GM20000 (cell line): ENCODE data around the gene MYO9A.

Experiments used
- DNase-seq: peaks from one replicate; pipeline ENCODE4 v3.0.0; 2012; ENCODE audit warnings: low spot score
- TF ChIP-seq, protein P1 (sequence below): IDR thresholded peaks from 2 replicates; pipeline ENCODE4 v1.5.1; 2012; ENCODE audit warnings: mild to moderate bottlenecking, control low read depth; ENCODE audit errors: extremely low read depth, missing control alignments

Gene MYO9A

GRCh38 chr15:71925145-71925544 lies 192.8 kb downstream of the MYO9A start:
- DNase-seq: no peak
- TF ChIP-seq, protein P1, sequence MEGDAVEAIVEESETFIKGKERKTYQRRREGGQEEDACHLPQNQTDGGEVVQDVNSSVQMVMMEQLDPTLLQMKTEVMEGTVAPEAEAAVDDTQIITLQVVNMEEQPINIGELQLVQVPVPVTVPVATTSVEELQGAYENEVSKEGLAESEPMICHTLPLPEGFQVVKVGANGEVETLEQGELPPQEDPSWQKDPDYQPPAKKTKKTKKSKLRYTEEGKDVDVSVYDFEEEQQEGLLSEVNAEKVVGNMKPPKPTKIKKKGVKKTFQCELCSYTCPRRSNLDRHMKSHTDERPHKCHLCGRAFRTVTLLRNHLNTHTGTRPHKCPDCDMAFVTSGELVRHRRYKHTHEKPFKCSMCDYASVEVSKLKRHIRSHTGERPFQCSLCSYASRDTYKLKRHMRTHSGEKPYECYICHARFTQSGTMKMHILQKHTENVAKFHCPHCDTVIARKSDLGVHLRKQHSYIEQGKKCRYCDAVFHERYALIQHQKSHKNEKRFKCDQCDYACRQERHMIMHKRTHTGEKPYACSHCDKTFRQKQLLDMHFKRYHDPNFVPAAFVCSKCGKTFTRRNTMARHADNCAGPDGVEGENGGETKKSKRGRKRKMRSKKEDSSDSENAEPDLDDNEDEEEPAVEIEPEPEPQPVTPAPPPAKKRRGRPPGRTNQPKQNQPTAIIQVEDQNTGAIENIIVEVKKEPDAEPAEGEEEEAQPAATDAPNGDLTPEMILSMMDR: no peak

GRCh38 chr15:71921191-71921590 lies 196.8 kb downstream of the MYO9A start:
- TF ChIP-seq, protein P1: no peak
- DNase-seq: no peak

DNA sequence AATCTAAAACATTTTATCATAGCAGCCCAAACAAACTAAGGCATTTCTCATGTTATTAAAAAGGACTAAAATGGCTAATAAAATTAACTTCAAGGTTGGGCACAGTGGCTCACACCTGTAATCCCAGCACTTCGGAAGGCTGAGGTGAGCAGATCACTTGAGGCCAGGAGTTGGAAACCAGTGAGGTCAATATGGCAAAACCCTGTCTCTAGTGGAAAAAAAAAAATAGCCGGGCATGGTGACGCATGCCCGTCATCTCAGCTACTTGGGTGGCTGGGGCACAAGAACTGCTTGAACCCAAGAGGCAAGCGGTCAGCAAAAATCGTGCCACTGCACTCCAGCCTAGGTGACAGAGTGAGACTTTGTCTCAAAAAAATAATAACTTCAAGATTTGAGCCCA lies 197.4 kb downstream of the MYO9A start:
- TF ChIP-seq, protein P1: no peak
- DNase-seq: no peak

GRCh38 chr15:71916834-71917233 lies 201.1 kb downstream of the MYO9A start:
- TF ChIP-seq, protein P1: no peak
- no peak for DNase-seq

GRCh38 chr15:71914092-71914491 lies 203.9 kb downstream of the MYO9A start:
- TF ChIP-seq, protein P1: no peak

DNA sequence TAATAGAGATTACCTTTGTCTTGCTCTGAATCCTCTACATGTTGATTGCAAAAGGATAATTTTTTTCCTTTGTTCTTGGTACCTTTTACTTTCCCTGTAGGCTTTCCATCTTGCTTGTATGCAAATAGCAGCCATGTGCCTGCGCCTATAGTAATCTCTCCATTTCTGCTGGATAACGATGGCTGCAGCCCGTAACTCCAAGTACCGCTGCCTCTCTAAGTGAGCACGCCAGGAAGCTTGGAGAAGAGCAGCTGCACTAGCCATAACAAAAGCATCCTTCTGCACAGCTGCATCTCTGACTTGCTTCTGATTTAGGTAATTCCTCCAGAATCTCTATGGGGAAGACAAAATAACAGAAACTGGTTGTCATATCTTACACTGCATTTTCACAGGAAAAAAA lies 218.3 kb downstream of the MYO9A start:
- no peak for DNase-seq
- TF ChIP-seq, protein P1: no peak

More at GRCh38 chr15:71914092-71914491, 203.9 kb downstream of the MYO9A start:
- DNase-seq: peak; percentile 35

- DNase-seq: no peak
- TF ChIP-seq, protein P1: no peak
Measured at GRCh38 chr15:71893691-71894090, 224.3 kb downstream of the MYO9A start.
